VCaP (cell line): ENCODE data around the gene NABP1.

ENCODE experiments used
- H3K27ac ChIP-seq: fragments of 450-650 bp; 2 replicates; pipeline ENCODE4 v1.5.1; 2017
- CTCF ChIP-seq: fragments of 450-650 bp; conservative IDR thresholded peaks from 2 replicates; pipeline ENCODE4 v1.5.1; 2017; ENCODE audit warnings: mild to moderate bottlenecking, moderate library complexity

The NABP1 gene

GRCh38 chr2:191686066-191686465 lies 8.1 kb downstream of the NABP1 start:
- H3K27ac ChIP-seq = no peak overlapping the region
- TF ChIP-seq CTCF = no peak

- TF ChIP-seq CTCF = no peak
- no peak overlapping the region for H3K27ac ChIP-seq
Measured at GRCh38 chr2:191686729-191687128, 8.8 kb downstream of the NABP1 start.

GRCh38 chr2:191687867-191688266 lies 9.9 kb downstream of the NABP1 start:
- no peak for TF ChIP-seq CTCF
- H3K27ac ChIP-seq = no peak overlapping the region

GRCh38 chr2:191688934-191689695 lies 11.2 kb downstream of the NABP1 start:
- TF ChIP-seq CTCF = no peak
- no peak overlapping the region for H3K27ac ChIP-seq

- no peak for TF ChIP-seq CTCF
- no peak overlapping the region for H3K27ac ChIP-seq
Measured at GRCh38 chr2:191690327-191690726, 12.4 kb downstream of the NABP1 start.

GRCh38 chr2:191691016-191691735 lies 13.2 kb downstream of the NABP1 start:
- H3K27ac ChIP-seq = no peak overlapping the region
- peak; percentile 87 for TF ChIP-seq CTCF

GRCh38 chr2:191691898-191692297 lies 14.0 kb downstream of the NABP1 start:
- no peak for TF ChIP-seq CTCF
- no peak overlapping the region for H3K27ac ChIP-seq
